Spinal cord (tissue), 10 donors: ENCODE data around the gene ASB18. TPM values are rescaled to one million over a fixed set of nuclear protein-coding genes. Genes with fewer than 3 reads are reported as not detected.

Source experiments
- DNase-seq, 6 donors: peaks; one replicate each; pipeline versions ENCODE4 v3.0.0 to v3.0.0-alpha.2; 2013 to 2015; ENCODE audit warnings: low spot score in 6 of 6, low read depth in 4 of 6
- H3K27ac ChIP-seq: one replicate; pipeline ENCODE4 v1.5.1; 2013; ENCODE audit warnings: low read depth, low read length, control low read depth
- H3K27me3 ChIP-seq: one replicate; pipeline ENCODE4 v1.6.1; 2013; ENCODE audit warnings: low read length; ENCODE audit not compliant: control insufficient read depth, insufficient read depth
- H3K36me3 ChIP-seq: one replicate; pipeline ENCODE4 v1.6.1; 2013; ENCODE audit warnings: low read length; ENCODE audit not compliant: control insufficient read depth, insufficient read depth
- H3K4me1 ChIP-seq: one replicate; pipeline ENCODE4 v1.6.1; 2013; ENCODE audit warnings: low read length; ENCODE audit not compliant: control insufficient read depth, insufficient read depth
- H3K4me3 ChIP-seq: one replicate; pipeline ENCODE4 v1.5.1; 2013; ENCODE audit warnings: low read depth, low read length, control low read depth
- H3K9me3 ChIP-seq: one replicate; pipeline ENCODE4 v1.6.1; 2013; ENCODE audit warnings: low read length; ENCODE audit not compliant: control insufficient read depth, insufficient read depth
- WGBS: methylation state at CpG from one replicate; pipeline ENCODE4 v1.1.5; 2013; ENCODE audit warnings: missing lambda C conversion rate; ENCODE audit not compliant: insufficient coverage; 5-methylcytosine and 5-hydroxymethylcytosine counted together
- polyA plus RNA-seq, 2 donors: library from polyadenylated mRNA; unstranded; fragments of 120-200 nt; gene quantifications; one replicate each; pipeline ENCODE4 v1.2.1, GENCODE V29; 2013; ENCODE audit not compliant: insufficient read length in 2 of 2
- total RNA-seq, 2 donors: library from RNA; depleted of rRNA in 1 of 2; stranded (reverse); fragments of 120-200 nt in 1 of 2; fragments of >200 nt in 1 of 2; gene quantifications; one replicate each; pipeline versions ENCODE4 v1.2.3 to v1.2.4, GENCODE V29; 2013 to 2014
- donor health status: healthy.

Gene ASB18
- total and polyA plus RNA-seq, 4 donors: 0.06 to 0.84 (median 0.44) TPM

DNA sequence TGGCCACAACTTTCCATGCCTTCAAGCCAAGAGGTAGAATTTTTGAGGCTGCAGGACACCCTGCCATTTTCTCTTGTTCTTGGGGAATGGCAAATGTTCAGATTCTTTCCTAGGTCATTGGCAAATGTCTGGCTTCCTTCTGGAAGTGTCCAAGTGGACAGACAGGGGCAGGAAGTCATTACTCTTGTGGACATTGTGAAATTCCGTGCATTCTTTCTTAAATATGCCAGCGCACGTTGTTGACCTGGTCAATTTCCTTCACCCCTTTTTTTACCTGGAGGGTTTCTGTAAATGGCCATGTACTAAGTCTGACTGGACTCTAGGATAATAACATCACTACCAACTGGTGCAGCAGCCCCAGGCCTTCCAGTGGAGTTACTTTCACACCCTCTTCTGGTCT lies 13.9 kb downstream of the ASB18 start:
- no peak for DNase-seq
- 82% methylated on average over 3 of the region's 3 CpGs for WGBS
- H3K4me1 ChIP-seq: no peaks in the 10 kb centered on the region
- no peak overlapping the region for H3K4me3 ChIP-seq
- no peaks in the 10 kb centered on the region for H3K27me3 ChIP-seq
- H3K9me3 ChIP-seq: no peaks in the 10 kb centered on the region
- H3K36me3 ChIP-seq: no peaks in the 10 kb centered on the region
- H3K27ac ChIP-seq: no peak overlapping the region

DNA sequence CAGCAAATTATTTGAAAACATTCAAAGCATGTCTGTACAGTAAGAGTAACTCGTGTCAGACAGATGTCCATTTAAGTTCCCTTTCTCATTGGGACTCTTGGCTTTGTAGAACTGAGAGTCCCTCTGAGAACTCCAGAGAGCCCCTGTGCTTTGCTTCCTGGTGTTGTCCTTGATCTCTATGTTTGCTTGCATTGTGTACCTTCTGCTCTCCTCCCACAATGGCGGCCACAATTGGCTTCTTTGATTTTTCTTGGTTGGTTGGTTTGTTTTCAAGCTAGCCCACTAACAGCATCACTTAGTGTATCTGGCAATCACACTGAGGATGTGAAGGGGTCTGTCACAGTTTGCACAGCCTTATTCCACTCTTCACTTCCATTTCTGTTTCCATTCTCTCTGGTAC lies 15.1 kb downstream of the ASB18 start:
- Histone ChIP-seq H3K27me3 (no peaks in the 10 kb centered on the region), H3K4me1 (no peaks in the 10 kb centered on the region), H3K27ac (no peak overlapping the region), H3K36me3 (no peaks in the 10 kb centered on the region), H3K4me3 (no peak overlapping the region), H3K9me3 (no peaks in the 10 kb centered on the region)
- 75% methylated on average over 1 of the region's 2 CpGs for WGBS
- DNase-seq: no peak

DNA sequence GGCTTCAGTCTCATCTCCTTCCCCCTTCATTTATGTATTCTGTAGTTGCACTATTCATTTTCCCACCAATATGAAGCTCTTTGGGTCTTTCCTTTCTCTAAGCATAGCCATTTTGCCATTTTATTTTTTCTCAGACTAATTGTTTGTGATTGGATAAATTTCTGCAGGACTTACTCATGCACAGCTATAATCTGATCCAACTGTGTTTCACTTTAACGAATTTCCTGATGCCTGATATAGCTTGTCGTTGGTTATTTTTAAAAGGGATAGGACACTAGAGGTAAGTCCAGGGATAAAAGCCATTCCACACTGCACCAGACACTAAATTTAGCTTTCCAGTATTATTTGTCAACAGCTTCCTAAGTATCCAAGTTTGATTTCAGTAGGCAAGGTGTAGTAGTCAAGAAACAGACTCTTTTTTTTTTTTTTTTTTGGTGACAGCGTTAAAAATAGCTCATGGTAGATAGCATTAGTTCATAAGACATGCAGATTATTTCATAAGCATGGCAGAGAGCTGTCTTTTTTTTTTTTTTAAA lies 17.4 kb downstream of the ASB18 start:
- WGBS: no CpG with 5 or more reads among the region's 3 CpGs
- Histone ChIP-seq H3K27me3 (no peaks in the 10 kb centered on the region), H3K36me3 (no peaks in the 10 kb centered on the region), H3K27ac (no peak overlapping the region), H3K4me1 (no peaks in the 10 kb centered on the region), H3K4me3 (no peak overlapping the region), H3K9me3 (no peaks in the 10 kb centered on the region)
- no peak for DNase-seq

DNA sequence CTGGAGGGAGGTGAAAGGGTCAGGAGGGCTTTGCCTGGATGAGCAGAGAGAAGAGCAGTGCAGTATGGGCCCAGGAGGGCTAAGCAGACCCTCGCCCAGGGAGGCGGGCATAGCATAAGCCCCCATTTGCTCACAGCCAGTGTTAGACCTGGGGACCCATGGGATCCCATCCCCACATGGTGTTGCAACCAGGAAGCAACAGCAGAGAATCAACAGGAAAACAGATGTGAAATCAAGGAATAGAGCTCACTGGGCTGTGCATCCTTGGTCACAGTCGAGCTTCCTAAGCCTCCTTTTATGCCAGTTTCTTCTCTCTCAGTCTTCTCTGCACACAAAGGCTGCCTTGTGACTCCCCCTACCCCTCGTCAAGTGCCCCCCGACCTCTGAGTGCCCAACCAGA lies 19.9 kb downstream of the ASB18 start:
- Histone ChIP-seq H3K36me3 (no peaks in the 10 kb centered on the region), H3K4me3 (no peak overlapping the region), H3K9me3 (no peaks in the 10 kb centered on the region), H3K27ac (no peak overlapping the region), H3K4me1 (no peaks in the 10 kb centered on the region), H3K27me3 (peaks cover 12% of the 10 kb centered on the region)
- 71% methylated on average over 3 of the region's 5 CpGs for WGBS
- no peak for DNase-seq

DNA sequence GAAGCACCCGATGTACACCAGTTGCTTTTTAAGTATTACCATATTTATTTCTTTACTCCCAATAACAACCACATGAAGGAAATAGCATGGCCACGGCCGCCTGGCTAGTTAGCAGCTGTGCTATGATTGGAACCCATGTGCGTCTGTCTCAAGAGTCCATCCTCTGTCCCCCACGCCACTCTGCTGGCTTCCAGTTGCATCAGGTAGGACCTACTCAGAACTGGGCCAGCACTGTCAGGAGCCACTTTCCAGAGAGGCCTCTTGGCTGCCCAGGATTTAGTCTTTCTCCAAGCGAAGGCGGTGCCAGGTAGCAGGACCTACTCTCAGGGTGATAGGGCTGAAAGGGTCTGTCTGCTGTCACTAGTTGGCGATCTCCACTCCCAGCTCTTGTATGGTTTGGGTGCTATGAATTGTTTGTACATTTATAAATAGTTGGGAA lies 22.1 kb downstream of the ASB18 start:
- Histone ChIP-seq H3K27me3 (peaks cover 26% of the 10 kb centered on the region), H3K4me1 (peaks cover under 1% of the 10 kb centered on the region), H3K4me3 (no peak overlapping the region), H3K27ac (no peak overlapping the region), H3K36me3 (no peaks in the 10 kb centered on the region), H3K9me3 (no peaks in the 10 kb centered on the region)
- whole genome bisulfite sequencing: 92% methylated on average over 4 of the region's 8 CpGs
- DNase-seq: no peak

DNA sequence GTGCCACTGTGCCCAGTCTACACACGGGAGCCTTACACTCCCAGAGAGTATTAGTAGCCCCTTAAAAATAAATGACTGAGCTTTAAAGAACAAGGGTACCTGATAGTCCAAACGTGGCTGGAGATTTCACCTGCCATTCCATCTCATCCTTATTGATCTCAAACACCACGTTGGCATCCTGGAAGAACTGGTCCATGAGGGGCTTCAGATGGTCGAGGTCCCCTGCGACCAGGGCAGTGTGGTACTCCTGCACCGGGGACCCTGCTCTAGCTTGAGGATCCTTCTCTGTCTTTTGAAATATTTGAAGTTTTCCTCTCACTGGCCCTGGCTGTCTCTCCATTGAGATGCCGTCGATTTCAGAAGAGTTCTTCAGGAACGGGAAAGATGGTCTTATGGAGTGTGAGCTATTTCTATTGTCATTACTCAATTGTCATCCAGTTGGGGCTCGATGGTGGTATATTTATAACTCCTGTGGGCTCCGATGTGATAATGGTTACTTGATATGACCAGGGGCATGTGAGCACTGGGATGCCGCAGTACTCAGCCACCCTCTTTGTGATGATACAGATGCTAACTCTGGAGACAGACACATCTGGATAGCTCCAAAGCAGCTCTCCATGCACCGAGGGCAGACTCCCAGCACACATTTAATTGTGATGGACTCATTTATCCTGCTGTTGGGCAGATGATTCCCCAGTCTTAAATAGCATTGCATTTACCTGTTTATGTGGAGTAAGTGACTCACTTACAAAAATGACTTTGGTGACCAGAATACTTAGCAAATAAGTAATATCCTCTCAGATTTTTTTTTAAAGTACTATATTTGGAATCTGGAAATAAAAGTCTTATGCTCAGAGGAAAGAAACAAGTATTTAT lies 22.8 kb downstream of the ASB18 start:
- Histone ChIP-seq H3K27ac (no peak overlapping the region), H3K36me3 (no peaks in the 10 kb centered on the region), H3K9me3 (no peaks in the 10 kb centered on the region), H3K4me3 (no peak overlapping the region), H3K4me1 (peaks cover 7% of the 10 kb centered on the region), H3K27me3 (peaks cover 32% of the 10 kb centered on the region)
- no peak for DNase-seq
- 91% methylated on average over 8 of the region's 13 CpGs for WGBS

DNA sequence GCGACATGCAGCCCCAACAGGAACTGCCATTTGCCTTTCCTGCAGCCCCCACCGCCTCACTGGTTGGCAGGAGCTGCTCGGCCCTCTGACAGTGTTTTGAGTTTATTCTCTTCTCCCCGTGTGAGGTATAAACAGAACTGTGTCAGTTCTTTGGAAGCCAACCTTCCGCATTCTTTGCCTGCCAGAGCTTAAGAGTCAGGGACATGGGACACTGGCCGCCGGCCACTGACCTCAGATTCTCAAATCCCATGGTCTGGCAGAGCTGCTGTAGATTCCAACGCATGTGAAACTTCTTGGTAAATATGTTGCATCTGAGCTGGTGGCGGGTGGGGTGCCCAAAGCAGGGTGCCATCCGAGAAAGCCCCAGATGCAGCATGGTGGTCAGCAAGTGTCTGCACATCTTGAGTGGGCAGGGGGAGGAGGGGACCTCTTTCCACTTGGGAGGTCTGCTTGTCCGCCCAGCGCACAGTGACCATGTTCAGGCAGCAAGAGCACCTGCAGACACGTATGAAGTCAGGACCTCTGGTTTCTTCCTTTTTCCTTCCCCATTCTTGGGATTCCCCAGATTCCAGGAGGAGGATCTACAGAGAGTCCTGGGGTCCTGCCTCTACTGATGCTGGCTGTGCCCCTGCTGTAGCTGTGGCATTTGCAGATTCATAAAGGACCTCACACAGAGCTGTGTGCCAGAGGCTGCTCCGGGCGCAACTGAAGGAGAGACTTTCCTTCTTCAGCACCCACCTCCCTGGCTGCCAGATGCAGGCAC lies 23.8 kb downstream of the ASB18 start:
- Histone ChIP-seq H3K36me3 (no peaks in the 10 kb centered on the region), H3K27me3 (peaks cover 42% of the 10 kb centered on the region)
- no peak for DNase-seq

DNA sequence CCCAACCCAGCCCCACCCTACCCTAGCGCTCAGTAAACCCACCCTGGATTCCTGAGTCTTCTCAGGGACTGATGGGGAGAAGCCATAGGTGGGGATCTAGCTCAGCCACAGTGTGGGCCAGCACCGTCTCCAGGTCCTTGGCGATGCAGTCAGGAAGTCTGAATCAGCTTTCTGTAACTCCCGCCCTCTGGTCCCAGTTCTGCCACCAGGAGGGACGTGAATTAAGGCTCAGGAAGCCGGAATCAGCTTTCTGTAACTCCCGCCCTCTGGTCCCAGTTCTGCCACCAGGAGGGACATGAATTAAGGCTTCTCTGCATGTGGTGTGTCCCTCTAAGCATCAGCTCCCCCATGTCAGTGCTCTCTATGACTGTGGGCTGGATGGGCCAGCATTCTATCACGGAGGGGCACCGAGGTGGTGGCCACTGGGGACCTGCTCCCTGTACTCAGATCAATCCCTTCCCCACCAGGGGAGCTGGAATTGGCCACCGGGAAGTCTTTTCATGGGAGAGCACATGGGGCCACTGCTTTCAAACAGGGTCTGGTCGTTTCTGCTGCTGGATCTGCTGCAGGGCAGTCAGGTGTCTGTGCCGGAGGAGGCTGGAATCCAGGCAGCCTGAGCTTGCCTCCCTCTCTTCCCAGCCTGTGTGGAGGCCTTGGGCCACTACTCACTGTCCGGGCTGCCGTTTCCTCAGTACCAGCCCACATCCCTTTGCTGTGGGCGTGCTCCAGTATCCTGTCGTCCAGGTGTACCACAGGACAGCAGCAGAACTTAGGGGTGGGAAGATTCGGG lies 24.7 kb downstream of the ASB18 start:
- WGBS: 69% methylated on average over 17 of the region's 17 CpGs
- H3K4me1 ChIP-seq: peaks cover 11% of the 10 kb centered on the region
- no peak for DNase-seq
- H3K27me3 ChIP-seq: peaks cover 47% of the 10 kb centered on the region
- peaks cover under 1% of the 10 kb centered on the region for H3K9me3 ChIP-seq
- H3K36me3 ChIP-seq: no peaks in the 10 kb centered on the region
- no peak overlapping the region for H3K4me3 ChIP-seq
- no peak overlapping the region for H3K27ac ChIP-seq

More for the DNA sequence above, 23.8 kb downstream of the ASB18 start:
- WGBS: 75% methylated on average over 15 of the region's 15 CpGs
- H3K4me1 ChIP-seq: peaks cover 11% of the 10 kb centered on the region
- H3K4me3 ChIP-seq: no peak overlapping the region
- H3K27ac ChIP-seq: no peak overlapping the region
- no peaks in the 10 kb centered on the region for H3K9me3 ChIP-seq

DNA sequence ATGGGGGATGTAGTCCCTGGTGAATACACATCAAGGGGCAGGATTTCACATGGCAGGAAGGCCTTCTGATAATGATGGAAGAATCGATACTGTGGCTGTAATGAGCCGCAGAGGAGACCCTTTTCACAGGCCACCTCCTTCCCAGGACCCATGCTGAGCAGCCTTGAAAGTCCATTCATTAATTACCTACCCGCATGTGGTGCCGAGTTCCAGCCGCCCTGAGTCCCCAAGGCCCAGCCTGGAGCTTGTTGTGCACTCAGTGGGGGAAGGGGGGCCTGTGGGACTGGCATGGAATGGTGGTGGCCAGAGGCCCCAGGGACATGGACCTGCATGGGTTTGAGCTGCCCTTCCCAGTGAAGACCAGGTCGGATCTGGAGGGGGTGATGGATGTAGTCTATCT lies 25.5 kb downstream of the ASB18 start:
- Histone ChIP-seq H3K36me3 (no peaks in the 10 kb centered on the region), H3K4me3 (no peak overlapping the region), H3K27me3 (peaks cover 50% of the 10 kb centered on the region), H3K9me3 (peaks cover 2% of the 10 kb centered on the region), H3K4me1 (peaks cover 11% of the 10 kb centered on the region), H3K27ac (no peak overlapping the region)
- DNase-seq: no peak
- WGBS: 73% methylated on average over 2 of the region's 6 CpGs
